ENCODE results near the gene C12orf43. TPM values are rescaled to one million over a fixed set of nuclear protein-coding genes. Genes with fewer than 3 reads are reported as not detected.

C12orf43 gene
- total RNA-seq, 2 donors from 2014 or later = 13.8 to 15.2 TPM

DNA sequence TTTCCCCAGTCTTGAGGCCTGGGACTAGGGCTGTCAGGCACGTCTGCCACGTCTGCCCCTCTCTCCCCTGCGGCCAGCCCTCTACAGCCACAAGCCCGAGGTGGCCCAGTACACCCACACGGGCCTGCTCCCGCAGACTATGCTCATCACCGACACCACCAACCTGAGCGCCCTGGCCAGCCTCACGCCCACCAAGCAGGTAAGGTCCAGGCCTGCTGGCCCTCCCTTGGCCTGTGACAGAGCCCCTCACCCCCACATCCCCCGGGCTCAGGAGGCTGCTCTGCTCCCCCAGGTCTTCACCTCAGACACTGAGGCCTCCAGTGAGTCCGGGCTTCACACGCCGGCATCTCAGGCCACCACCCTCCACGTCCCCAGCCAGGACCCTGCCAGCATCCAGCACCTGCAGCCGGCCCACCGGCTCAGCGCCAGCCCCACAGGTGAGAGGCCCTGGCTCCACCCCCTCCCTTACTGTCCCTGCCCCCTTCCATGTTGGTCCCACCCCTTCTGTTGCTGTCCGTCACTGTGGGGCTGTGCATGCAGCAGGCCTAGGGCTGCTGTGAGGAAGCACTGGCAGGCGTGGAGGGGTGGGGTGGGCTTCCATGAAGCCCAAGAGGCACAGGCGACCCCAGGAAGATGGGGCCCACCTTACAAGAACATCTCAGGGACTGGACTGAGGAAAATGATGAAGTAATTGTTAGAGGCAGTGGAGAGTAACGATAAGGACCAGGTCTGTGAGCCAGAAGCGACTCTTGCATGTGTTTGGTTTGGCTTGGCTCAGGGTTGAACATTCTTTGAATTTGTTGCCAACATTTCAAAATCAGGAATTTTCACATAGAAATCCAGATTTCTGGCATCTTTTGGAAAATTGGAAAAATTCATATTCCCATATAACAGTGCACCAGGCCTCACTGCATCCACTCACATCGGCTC lies 16.8 kb downstream of the C12orf43 start:
- DNase-seq (ENCODE audit: low spot score) = no peak
- no peak for TF ChIP-seq POLR2AphosphoS5 (IDR thresholded peaks at IDR 0.05)
- TF ChIP-seq, protein P1, sequence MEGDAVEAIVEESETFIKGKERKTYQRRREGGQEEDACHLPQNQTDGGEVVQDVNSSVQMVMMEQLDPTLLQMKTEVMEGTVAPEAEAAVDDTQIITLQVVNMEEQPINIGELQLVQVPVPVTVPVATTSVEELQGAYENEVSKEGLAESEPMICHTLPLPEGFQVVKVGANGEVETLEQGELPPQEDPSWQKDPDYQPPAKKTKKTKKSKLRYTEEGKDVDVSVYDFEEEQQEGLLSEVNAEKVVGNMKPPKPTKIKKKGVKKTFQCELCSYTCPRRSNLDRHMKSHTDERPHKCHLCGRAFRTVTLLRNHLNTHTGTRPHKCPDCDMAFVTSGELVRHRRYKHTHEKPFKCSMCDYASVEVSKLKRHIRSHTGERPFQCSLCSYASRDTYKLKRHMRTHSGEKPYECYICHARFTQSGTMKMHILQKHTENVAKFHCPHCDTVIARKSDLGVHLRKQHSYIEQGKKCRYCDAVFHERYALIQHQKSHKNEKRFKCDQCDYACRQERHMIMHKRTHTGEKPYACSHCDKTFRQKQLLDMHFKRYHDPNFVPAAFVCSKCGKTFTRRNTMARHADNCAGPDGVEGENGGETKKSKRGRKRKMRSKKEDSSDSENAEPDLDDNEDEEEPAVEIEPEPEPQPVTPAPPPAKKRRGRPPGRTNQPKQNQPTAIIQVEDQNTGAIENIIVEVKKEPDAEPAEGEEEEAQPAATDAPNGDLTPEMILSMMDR (IDR thresholded peaks at IDR 0.05) = no peak
- no peak for TF ChIP-seq POLR2A (IDR thresholded peaks at IDR 0.05)
- intact Hi-C loops (cut with DNase I) = no loop called here
- Histone ChIP-seq H3K27ac (no peak overlapping the region), H3K4me3 (no peak overlapping the region), H3K4me1 (replicated peaks) (no peaks in the 10 kb centered on the region), H3K36me3 (peaks cover 0 to 9% of the 10 kb centered on the region in 2 donors), H3K9me3 (no peaks in the 10 kb centered on the region), H3K27me3 (replicated peaks; ENCODE audit: insufficient read depth) (no peaks in the 10 kb centered on the region)
- WGBS = 36% methylated on average over 23 of the region's 23 CpGs

GRCh38 chr12:120998435-120998834 lies 17.9 kb downstream of the C12orf43 start:
- intact Hi-C loops (cut with DNase I) = no loop called here
- Histone ChIP-seq H3K27me3 (replicated peaks; ENCODE audit: insufficient read depth) (no peaks in the 10 kb centered on the region), H3K36me3 (no peaks in the 10 kb centered on the region), H3K4me1 (replicated peaks) (no peaks in the 10 kb centered on the region), H3K9me3 (no peaks in the 10 kb centered on the region), H3K4me3 (no peak overlapping the region), H3K27ac (no peak overlapping the region)
- TF ChIP-seq, protein P1 (IDR thresholded peaks at IDR 0.05) = no peak
- TF ChIP-seq POLR2AphosphoS5 (IDR thresholded peaks at IDR 0.05) (no peak), POLR2A (IDR thresholded peaks at IDR 0.05) (no peak)
- no peak for DNase-seq (ENCODE audit: low spot score)
- 80% methylated on average over 3 of the region's 3 CpGs for WGBS

DNA sequence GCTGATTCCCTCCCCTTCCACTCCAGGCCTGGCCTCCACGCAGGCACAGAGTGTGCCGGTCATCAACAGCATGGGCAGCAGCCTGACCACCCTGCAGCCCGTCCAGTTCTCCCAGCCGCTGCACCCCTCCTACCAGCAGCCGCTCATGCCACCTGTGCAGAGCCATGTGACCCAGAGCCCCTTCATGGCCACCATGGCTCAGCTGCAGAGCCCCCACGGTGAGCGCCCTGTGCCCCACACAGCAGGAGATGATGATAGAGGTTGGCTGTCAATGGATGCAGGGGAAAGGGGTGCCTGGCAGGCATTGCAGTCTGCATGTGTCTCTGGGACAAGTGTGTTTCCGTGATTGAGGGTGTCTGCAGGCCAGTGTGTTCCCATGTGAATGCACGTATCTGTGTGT lies 18.8 kb downstream of the C12orf43 start:
- intact Hi-C loops (cut with DNase I) = no loop called here
- Histone ChIP-seq H3K36me3 (no peaks in the 10 kb centered on the region), H3K4me1 (replicated peaks) (no peaks in the 10 kb centered on the region), H3K27ac (no peak overlapping the region), H3K27me3 (replicated peaks; ENCODE audit: insufficient read depth) (no peaks in the 10 kb centered on the region), H3K4me3 (no peak overlapping the region), H3K9me3 (no peaks in the 10 kb centered on the region)
- DNase-seq (ENCODE audit: low spot score) = no peak
- TF ChIP-seq POLR2AphosphoS5 (IDR thresholded peaks at IDR 0.05) = no peak
- no peak for TF ChIP-seq POLR2A (IDR thresholded peaks at IDR 0.05)
- TF ChIP-seq, protein P1 (IDR thresholded peaks at IDR 0.05) = no peak
- 79% methylated on average over 9 of the region's 9 CpGs for WGBS

DNA sequence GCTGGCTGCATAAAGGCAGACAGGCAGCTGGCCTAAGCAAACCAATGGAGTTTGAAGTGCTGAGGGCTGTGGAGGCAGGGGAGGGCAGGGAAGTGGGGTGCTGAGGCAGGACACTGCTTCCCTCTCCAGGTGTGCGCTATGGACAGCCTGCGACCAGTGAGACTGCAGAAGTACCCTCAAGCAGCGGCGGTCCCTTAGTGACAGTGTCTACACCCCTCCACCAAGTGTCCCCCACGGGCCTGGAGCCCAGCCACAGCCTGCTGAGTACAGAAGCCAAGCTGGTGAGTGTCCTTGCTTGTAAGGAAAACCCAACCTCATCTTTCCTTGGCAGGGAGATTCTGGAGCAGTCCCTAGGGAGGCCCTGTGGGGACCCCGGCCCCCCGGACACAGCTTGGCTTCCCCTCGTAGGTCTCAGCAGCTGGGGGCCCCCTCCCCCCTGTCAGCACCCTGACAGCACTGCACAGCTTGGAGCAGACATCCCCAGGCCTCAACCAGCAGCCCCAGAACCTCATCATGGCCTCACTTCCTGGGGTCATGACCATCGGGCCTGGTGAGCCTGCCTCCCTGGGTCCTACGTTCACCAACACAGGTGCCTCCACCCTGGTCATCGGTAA lies 20.0 kb downstream of the C12orf43 start:
- Histone ChIP-seq H3K36me3 (no peaks in the 10 kb centered on the region), H3K4me1 (replicated peaks) (no peaks in the 10 kb centered on the region), H3K4me3 (no peak overlapping the region), H3K9me3 (no peaks in the 10 kb centered on the region), H3K27ac (no peak overlapping the region), H3K27me3 (replicated peaks; ENCODE audit: insufficient read depth) (no peaks in the 10 kb centered on the region)
- no peak for DNase-seq (ENCODE audit: low spot score)
- TF ChIP-seq, protein P1 (IDR thresholded peaks at IDR 0.05) = no peak
- TF ChIP-seq POLR2A (IDR thresholded peaks at IDR 0.05) (no peak), POLR2AphosphoS5 (IDR thresholded peaks at IDR 0.05) (no peak)
- 90% methylated on average over 10 of the region's 11 CpGs for WGBS
- intact Hi-C loops (cut with DNase I) = no loop called here
